H1 (cell line): Measurements from ENCODE around the gene IFNGR1. TPM values are rescaled to one million over a fixed set of nuclear protein-coding genes. Genes with fewer than 3 reads are reported as not detected.

Source experiments
- BCL11A ChIP-seq, 2 experiments: IDR thresholded peaks; one replicate each; pipeline ENCODE4 v1.6.1; 2011; ENCODE audit warnings: low read depth in 2 of 2, low read length in 2 of 2, mild to moderate bottlenecking in 2 of 2
- POLR2AphosphoS5 ChIP-seq: IDR thresholded peaks from 2 replicates; pipeline ENCODE4 v1.6.1; 2011; ENCODE audit warnings: low read depth, low read length
- TAF1 ChIP-seq: IDR thresholded peaks from 2 replicates; pipeline ENCODE4 v1.6.1; 2011; ENCODE audit warnings: mild to moderate bottlenecking, low read depth, low read length
- polyA plus RNA-seq, 7 experiments: library from polyadenylated mRNA; depleted of rRNA in 3 of 7; stranded (reverse) in 5 of 7; unstranded in 2 of 7; fragments of >200 nt in 5 of 7; fragments of 200-250 nt in 2 of 7; gene quantifications; 1 replicate in 5 of 7; 2 replicates in 1 of 7; 4 replicates in 1 of 7; pipeline versions ENCODE4 v1.2.1 to v1.2.3, GENCODE V29; 2011 to 2013; ENCODE audit warnings: missing spikeins in 2 of 7, mixed read lengths in 2 of 7
- total RNA-seq: library from RNA; stranded (reverse); fragmentation: NEBNext Ultra II Directional; extraction: Animal tissue kit (Norgen Biotek cat#: 25700); gene quantifications from 2 replicates; pipeline ENCODE4 v1.2.1, GENCODE V29; 2021
- TF ChIP-seq, protein P1 (sequence below): IDR thresholded peaks from 2 replicates; pipeline ENCODE4 v1.6.1; 2012; ENCODE audit warnings: low read length, inconsistent platforms

The IFNGR1 gene
- total and polyA plus RNA-seq, 2 of the 8 experiments (the other 6 are each of a cell fraction or from before 2014, with no cell fraction given), result 9.7 to 20.9 TPM

DNA sequence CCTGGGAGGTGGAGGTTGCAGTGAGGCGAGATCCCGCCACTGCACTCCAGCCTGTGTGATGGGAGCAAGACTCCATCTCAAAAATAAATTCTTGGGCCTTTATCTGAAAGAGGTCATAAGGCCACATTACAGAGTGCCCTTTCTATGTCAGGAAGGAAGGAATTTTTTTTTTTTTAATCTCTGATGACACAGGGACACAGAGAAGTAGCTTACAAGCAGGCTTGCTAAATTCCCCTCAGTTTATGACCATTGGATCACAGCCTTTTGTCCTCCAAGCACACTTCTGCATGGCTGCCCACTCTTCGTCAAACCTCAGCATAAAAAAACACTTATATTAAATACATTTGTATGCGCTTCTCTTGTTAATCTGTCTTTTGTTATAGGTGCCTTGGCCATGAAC lies 7.5 kb upstream of the IFNGR1 start (continued):
- TF ChIP-seq, protein P1, sequence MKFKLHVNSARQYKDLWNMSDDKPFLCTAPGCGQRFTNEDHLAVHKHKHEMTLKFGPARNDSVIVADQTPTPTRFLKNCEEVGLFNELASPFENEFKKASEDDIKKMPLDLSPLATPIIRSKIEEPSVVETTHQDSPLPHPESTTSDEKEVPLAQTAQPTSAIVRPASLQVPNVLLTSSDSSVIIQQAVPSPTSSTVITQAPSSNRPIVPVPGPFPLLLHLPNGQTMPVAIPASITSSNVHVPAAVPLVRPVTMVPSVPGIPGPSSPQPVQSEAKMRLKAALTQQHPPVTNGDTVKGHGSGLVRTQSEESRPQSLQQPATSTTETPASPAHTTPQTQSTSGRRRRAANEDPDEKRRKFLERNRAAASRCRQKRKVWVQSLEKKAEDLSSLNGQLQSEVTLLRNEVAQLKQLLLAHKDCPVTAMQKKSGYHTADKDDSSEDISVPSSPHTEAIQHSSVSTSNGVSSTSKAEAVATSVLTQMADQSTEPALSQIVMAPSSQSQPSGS, result no peak
- TF ChIP-seq TAF1, result no peak
- TF ChIP-seq BCL11A (IDR thresholded peaks at IDR 0.05; ENCODE audit: low read depth in 2 of 2, low read length in 2 of 2), result no peak
- TF ChIP-seq POLR2AphosphoS5, result no peak
